Fibroblast of skin of left quadriceps (primary cell): Measurements from ENCODE around the gene FOXD3.
A peak's percentile ranks its signal among the peaks of the same experiment; 100 is the strongest.
"Not testable (repeated sequence)": the region's sequence is repeated elsewhere in the genome, so short reads cannot be mapped to it uniquely, and the experiment has no call there.

Source experiments
- DNase-seq, 2 experiments: peaks; one replicate each; pipeline ENCODE4 v3.0.0-alpha.2; 2013; ENCODE audit warnings: low read depth in 2 of 2

Gene FOXD3

GRCh38 chr1:63321066-63321784 lies 1.1 kb upstream of the FOXD3 start:
- DNase-seq = no peak

- DNase-seq = no peak
Observed at GRCh38 chr1:63321785-63322113, 618 bp upstream of the FOXD3 start.

DNA sequence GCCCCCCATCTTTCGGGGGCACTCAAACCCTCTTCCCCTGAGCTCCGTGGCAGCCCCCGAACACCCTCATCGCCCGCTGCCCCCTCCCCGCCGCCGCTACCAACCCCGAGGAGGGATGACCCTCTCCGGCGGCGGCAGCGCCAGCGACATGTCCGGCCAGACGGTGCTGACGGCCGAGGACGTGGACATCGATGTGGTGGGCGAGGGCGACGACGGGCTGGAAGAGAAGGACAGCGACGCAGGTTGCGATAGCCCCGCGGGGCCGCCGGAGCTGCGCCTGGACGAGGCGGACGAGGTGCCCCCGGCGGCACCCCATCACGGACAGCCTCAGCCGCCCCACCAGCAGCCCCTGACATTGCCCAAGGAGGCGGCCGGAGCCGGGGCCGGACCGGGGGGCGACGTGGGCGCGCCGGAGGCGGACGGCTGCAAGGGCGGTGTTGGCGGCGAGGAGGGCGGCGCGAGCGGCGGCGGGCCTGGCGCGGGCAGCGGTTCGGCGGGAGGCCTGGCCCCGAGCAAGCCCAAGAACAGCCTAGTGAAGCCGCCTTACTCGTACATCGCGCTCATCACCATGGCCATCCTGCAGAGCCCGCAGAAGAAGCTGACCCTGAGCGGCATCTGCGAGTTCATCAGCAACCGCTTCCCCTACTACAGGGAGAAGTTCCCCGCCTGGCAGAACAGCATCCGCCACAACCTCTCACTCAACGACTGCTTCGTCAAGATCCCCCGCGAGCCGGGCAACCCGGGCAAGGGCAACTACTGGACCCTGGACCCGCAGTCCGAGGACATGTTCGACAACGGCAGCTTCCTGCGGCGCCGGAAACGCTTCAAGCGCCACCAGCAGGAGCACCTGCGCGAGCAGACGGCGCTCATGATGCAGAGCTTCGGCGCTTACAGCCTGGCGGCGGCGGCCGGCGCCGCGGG lies 837 bp downstream of the FOXD3 start:
- no peak for DNase-seq

GRCh38 chr1:63323865-63324778 lies 1.8 kb downstream of the FOXD3 start:
- DNase-seq = no peak

DNA sequence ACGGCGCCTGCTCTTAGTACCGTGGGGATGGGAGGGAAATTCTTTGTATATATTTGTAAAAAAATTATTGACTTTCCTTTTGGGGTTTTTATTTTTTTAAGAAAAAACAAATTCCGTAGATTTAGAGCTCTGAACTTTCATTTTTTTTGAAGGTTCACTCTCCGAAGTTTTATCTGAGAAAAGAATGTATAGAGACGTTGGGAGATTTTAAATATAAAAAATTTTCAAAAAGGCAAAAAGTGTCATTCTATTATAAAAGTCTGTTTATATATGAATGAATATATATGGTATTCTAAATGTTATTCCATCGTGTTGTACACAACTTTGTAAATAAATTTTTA lies 2.4 kb downstream of the FOXD3 start:
- no peak for DNase-seq

GRCh38 chr1:63325279-63325985 lies 3.1 kb downstream of the FOXD3 start:
- DNase-seq = no peak

DNA sequence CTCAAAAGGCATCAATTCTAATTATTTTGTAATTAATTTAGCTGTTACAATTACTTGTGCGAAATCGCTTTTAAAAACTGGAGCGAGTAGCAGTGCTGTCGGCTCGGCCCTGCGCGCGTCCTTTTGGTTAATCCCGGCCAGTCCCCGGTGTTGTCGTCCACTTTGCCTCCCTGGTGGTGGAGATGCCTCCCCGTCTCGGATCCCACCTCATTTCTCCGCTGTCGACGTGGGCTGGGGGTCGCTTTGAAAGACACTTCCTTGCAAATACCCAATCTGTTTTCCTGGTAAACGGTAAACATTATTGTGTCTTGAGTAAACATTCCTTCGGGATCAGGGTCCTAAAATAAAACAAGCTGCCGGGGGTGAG lies 3.7 kb downstream of the FOXD3 start:
- DNase-seq = no peak

DNA sequence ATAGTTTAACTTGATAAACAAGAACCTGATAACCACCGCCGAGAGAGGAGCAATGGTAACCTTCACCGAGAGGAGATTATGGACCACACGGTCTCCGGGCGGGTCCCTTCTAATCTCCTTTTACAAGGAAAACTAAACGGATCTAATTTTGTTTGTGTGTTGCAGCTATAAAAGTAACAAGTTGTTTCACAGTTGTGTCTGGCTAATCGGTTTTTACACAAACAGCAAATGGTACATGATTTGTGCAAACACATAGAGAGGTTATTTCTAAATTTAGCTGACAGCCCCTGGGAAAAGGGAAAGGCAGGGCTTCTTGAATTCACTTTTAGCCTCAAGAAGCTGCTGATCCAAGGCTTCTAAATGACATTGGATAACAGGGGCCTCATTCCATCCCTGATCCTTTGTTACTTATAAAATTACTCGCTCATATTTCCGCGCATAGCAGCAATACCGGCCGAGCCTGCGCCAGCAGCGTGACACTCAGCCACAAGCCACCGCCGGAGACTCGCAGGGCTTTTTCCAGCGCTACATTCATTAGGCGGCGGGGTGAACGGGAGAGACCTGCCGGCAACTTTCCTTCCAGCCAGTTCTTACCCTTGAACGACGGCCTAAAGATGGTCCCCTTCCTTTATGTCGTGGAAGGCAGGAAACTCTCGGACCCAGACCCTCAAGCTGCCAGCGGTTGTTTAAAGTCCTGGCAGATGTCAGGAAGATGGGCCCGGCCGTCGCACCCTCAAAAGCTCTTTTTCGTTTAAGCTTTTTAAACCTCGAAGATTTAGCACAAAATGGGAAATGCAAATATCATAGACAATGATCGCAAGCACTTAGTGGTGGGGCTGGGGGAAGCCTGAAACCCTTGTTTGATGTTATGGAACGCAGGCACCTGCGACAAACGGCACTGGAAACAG lies 4.4 kb downstream of the FOXD3 start:
- DNase-seq = no peak

GRCh38 chr1:63327417-63328054 lies 5.2 kb downstream of the FOXD3 start:
- DNase-seq = peak; percentile 11 to 12

DNA sequence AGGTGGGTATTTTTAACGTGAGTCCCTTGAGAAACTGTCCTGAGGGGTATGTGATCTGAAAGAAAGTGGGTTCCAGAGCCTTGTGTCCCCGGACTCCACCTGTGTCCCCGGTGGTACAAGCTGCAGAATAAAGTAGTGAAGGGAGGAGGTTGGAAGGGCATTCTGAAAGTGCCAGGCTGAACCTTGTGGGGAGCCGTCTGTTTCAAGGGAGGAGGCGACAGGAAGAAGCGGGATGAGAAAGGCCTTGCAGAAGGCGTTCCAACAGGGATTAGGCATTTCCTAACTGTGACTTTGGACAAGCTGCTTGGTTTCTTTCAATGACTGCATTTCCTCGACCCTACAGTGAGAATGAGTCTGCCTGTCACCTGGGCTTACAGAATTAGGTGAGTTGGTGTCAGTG lies 5.8 kb downstream of the FOXD3 start:
- DNase-seq = no peak

- DNase-seq = no peak
Observed at GRCh38 chr1:63328781-63329180, 6.4 kb downstream of the FOXD3 start.

- DNase-seq = no peak
Observed at GRCh38 chr1:63329621-63330330, 7.4 kb downstream of the FOXD3 start.

DNA sequence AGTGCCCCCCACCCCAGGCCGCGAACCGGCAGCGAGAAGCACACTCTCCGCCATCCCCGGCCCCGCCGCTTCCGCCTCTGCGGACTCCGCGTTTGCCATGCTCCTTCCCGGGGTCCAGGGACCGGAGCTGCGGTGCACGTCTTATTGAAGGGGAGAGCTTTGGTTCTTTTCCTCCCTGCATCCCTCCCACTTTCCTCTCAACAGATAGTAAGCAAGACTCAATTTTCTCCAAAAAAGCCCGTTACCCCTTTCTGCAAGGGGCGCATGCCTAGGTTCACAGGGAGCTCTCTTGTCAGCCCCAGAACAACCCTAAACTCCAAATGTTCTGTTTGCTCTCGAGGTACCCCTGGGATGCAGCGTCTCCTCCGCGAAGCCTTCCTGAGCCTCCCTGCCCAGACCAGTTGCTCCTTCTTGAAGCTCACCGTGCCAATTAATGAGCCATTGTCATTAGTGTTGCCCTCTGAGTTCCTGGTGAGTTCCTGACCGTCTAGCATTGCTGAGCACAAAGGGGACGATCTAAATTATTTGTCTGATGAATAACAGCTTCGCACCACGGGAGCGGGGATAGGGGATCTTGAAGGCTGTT lies 8.1 kb downstream of the FOXD3 start:
- DNase-seq = no peak

GRCh38 chr1:63342402-63342801 lies 20.0 kb downstream of the FOXD3 start:
- no peak for DNase-seq

DNA sequence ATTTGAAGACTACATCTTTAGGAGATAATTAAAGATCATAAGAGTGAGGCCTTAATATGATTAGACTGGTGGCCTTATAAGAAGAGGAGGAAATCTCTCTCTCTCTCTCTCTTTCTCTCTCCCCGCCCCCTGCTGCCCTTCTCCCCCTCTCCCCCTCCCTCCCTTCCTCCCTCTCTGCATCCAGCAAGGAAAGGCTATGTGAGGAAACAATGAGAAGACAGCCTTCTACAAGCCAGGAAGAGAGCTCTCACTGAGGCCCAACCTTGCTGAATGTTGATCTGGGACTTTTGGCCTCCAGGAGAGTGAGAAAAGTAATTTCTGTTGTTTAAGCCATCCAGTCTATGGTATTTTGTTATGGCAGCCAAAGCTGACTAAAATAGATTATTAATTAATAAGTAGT lies 21.6 kb downstream of the FOXD3 start:
- DNase-seq = no peak

DNA sequence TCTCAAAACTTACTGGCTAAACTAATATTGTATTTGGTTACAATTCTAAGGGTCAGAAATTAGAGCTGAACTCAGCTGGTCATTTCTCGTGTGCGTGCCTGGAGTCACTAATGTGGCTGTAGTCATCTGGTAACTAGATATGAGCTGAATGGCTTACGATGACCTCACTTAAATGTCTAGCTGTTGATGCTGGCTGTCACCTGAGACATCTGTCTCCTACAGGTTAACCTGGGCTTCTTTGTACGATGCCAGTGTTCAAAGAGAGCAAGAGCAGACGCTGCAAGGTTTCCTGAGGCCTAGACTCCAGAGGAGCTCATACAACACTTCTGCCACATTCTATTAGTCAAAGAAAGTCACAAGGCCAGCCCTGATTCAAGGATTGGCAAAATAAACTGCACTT lies 28.0 kb downstream of the FOXD3 start:
- DNase-seq = no peak

DNA sequence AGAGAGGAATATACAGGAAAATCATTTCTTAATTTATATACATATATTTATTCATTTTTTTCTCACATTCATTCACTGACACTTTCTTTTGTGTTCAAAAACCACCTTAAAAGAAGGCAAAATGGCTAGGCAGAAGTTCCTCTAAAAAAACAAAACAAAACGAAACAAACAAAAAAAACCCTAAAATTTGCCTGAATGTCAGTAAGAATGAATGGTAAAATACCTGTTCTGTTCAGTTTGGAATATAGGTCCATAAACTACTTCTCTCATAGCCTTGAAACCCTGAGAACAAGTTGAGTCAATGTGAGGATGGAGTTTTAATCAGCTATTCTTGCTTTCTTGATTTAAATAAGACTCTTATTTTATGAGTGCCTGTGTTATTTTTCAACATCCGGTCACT lies 30.4 kb downstream of the FOXD3 start:
- no peak for DNase-seq

DNA sequence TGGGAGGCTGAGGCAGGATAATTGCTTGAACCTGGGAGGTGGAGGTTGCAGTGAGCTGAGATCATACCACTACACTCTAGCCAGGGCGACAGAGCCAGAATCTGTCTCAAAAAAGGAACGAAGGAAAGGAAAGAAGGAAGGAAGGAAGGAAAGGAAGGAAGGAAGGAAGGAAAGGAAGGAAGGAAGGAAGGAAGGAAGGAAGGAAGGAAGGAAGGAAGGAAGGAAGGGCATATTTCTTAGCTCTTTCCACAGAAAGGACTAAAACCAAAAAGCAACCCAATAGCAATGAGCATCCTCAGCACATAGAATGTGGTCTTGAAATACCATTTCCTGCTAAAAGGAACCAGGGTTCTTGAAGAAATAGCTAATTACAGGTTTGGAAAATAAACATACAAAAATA lies 33.9 kb downstream of the FOXD3 start:
- DNase-seq = not testable (repeated sequence)

DNA sequence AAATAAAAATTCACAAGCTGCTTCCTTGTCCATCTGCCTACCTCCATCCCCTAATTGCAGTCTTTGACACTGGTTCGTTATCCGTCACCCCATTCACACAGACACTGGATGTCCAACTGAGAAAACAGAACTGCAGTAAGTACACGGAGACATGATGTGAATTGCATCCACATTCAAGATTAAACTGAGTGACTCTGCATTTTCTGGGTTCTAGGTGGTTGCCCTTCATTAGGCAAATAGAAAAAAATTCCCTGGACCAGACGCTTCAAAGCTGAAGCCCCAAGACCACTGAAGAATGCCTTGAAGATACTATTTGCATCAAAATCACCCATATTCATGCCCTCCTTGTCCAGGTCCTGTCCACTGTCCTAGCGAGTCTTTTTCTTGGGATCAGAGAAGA lies 37.2 kb downstream of the FOXD3 start:
- DNase-seq = no peak
